ENCODE measurements around the gene SMOC2. TPM values are rescaled to one million over a fixed set of nuclear protein-coding genes. Genes with fewer than 3 reads are reported as not detected.

Gene SMOC2
- total and polyA plus RNA-seq, 2 experiments from 2014 or later = 1.9 to 3.2 TPM

DNA sequence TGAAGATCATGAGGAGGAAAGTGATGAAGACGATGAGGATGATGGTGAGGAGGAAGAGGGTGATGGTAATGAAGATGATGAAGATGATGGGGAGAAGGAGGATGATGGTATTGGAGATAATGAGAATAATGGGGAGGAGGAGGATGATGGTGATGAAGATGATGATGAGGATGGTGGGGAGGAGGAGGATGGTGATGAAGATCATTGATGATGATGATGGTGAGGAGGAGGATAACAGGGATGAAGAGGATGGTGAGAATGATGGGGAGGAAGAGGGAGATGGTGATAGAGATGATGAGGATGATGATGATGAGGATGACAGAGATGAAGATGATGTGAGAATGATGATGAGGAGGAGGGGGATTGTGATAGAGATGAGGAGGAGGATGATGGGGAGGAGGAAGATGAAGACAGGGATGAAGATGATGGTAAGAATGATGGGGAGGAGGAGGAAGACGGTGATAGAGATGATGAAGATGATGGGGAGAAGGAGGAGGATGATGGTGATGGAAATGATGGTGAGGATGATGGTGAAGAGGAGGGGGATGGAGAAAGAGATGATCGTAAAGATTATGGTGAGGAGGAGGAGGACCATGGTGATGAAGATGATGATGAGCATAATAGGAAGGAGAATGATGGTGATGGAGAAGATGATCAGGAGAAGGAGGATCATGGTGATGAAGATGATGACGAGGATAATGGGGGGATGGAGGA is 273.7 kb downstream of the SMOC2 start:
- TF ChIP-seq, protein P1, sequence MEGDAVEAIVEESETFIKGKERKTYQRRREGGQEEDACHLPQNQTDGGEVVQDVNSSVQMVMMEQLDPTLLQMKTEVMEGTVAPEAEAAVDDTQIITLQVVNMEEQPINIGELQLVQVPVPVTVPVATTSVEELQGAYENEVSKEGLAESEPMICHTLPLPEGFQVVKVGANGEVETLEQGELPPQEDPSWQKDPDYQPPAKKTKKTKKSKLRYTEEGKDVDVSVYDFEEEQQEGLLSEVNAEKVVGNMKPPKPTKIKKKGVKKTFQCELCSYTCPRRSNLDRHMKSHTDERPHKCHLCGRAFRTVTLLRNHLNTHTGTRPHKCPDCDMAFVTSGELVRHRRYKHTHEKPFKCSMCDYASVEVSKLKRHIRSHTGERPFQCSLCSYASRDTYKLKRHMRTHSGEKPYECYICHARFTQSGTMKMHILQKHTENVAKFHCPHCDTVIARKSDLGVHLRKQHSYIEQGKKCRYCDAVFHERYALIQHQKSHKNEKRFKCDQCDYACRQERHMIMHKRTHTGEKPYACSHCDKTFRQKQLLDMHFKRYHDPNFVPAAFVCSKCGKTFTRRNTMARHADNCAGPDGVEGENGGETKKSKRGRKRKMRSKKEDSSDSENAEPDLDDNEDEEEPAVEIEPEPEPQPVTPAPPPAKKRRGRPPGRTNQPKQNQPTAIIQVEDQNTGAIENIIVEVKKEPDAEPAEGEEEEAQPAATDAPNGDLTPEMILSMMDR (IDR thresholded peaks at IDR 0.05; ENCODE audit: low read depth, low read length) = no peak
- Histone ChIP-seq H3K4me3 (no peak overlapping the region), H3K27ac (no peak overlapping the region), H3K27me3 (no peaks in the 10 kb centered on the region), H3K4me1 (ENCODE audit: low read depth) (no peaks in the 10 kb centered on the region), H3K9me3 (ENCODE audit: low read depth) (no peaks in the 10 kb centered on the region), H3K36me3 (no peaks in the 10 kb centered on the region)
- no peak for DNase-seq (ENCODE audit: low read depth in 1 of 2, low spot score in 1 of 2)

DNA sequence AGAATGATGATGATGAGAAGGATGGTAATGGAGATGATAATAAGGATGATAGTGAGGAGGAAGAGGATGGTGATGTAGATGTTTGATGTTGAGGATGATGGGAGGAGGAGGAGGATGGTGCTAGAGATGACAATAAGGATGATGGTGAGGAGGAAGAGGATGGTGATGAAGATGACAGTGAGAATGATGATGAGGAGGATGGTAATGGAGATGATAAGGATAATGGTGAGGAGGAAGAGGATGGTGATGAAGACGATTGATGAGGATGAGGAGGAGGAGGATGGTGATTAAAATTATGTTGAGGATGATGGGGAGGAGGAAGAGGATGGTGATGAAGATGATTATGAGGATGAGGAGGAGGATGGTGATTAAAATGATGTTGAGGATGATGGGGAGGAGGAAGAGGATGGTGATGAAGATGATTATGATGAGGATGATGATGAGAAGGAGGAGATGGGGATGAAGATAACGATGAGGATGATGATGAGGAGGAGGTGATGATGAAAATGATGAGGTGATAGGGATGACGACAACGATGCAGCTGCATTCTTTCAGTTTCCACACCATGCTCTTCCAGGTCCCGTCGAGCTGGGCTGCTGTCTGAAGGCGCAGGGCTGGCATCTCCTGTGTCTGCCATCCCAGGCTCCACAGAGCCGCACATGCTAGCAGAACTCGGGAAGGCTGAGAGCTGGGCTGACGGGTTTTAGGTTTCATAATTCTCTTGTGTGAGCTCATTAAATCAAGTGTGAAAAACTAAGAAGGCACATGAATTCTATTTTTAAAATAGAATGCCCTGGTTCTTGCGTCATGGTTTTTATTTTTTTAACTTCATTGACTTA is 274.9 kb downstream of the SMOC2 start:
- TF ChIP-seq, protein P1 (IDR thresholded peaks at IDR 0.05; ENCODE audit: low read depth, low read length) = no peak
- Histone ChIP-seq H3K27ac (no peak overlapping the region), H3K27me3 (no peaks in the 10 kb centered on the region), H3K36me3 (no peaks in the 10 kb centered on the region), H3K4me3 (no peak overlapping the region), H3K4me1 (ENCODE audit: low read depth) (no peaks in the 10 kb centered on the region), H3K9me3 (ENCODE audit: low read depth) (no peaks in the 10 kb centered on the region)
- no peak for DNase-seq (ENCODE audit: low read depth in 1 of 2, low spot score in 1 of 2)

DNA sequence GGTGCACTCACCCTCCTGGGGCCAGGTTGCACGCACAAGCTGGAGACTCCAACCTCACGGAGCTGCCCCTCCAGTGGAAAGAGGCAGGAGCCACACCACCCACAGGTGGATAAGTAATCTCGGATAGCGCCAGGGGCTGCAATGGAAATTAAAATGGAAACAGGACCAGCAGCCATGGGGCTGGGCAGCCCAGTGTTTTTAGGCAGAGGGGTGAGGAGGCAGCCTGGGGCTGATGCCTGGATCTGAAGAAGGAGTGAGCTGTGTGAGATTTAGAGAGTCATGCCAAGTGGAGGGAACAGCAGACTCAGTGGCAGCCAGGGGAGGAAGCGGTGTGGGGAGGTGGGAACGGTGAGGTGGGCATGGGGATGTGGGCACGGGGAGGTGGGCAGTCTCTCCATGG is 275.6 kb downstream of the SMOC2 start:
- H3K4me1 ChIP-seq (ENCODE audit: low read depth) = no peaks in the 10 kb centered on the region
- no peak for DNase-seq (ENCODE audit: low read depth in 1 of 2, low spot score in 1 of 2)
- TF ChIP-seq, protein P1 (IDR thresholded peaks at IDR 0.05; ENCODE audit: low read depth, low read length) = no peak
- H3K36me3 ChIP-seq = no peaks in the 10 kb centered on the region
- no peaks in the 10 kb centered on the region for H3K27me3 ChIP-seq
- no peak overlapping the region for H3K4me3 ChIP-seq
- H3K9me3 ChIP-seq (ENCODE audit: low read depth) = no peaks in the 10 kb centered on the region
- H3K27ac ChIP-seq = no peak overlapping the region

DNA sequence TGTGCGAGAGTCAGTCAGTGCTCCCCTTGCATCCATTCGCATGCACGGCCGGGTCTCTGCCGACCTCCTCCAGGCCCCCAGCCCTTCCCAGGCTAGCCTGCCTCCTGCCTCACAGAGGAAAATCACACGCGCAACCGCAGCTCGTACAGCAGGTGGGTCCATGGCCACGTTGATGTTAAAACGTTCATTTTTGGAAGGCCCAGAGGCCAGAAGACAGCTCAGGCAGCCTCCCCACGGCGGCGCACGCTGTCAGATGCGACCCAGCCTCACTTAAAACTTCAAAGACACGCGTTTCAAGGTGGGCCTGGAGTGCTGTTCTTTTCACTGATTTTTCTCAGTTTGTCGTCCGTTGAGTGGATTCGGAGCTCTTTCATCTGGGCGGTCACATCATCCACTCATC is 276.5 kb downstream of the SMOC2 start:
- Histone ChIP-seq H3K27me3 (no peaks in the 10 kb centered on the region), H3K27ac (no peak overlapping the region), H3K4me1 (ENCODE audit: low read depth) (no peaks in the 10 kb centered on the region), H3K9me3 (ENCODE audit: low read depth) (no peaks in the 10 kb centered on the region), H3K4me3 (no peak overlapping the region), H3K36me3 (no peaks in the 10 kb centered on the region)
- no peak for DNase-seq (ENCODE audit: low read depth in 1 of 2, low spot score in 1 of 2)
- TF ChIP-seq, protein P1 (IDR thresholded peaks at IDR 0.05; ENCODE audit: low read depth, low read length) = no peak

Other genes with a start within 250 kb of the SMOC2 start
- 0.49 and 0.71 TPM in 2 replicates for gene DACT2, start 121.4 kb upstream of the SMOC2 start, total RNA-seq
- gene DACT2, start 121.4 kb upstream of the SMOC2 start, polyA plus RNA-seq = 0.32 and 0.77 TPM in 2 replicates

Data from cardiac muscle cell (in vitro differentiated cells and primary cell).